IPS-18a (cell line): Measurements from ENCODE around the gene OSTN.
"Not testable (repeated sequence)": the region's sequence is repeated elsewhere in the genome, so short reads cannot be mapped to it uniquely, and the experiment has no call there.

Experiments
- H3K27ac ChIP-seq: one replicate; pipeline ENCODE4 v1.5.1; 2013; ENCODE audit warnings: low read length
- H3K27me3 ChIP-seq: one replicate; pipeline ENCODE4 v1.6.1; 2013; ENCODE audit warnings: mild to moderate bottlenecking, low read length; ENCODE audit not compliant: control insufficient read depth, insufficient read depth
- H3K36me3 ChIP-seq: one replicate; pipeline ENCODE4 v1.6.1; 2013; ENCODE audit warnings: low read depth, low read length; ENCODE audit not compliant: control insufficient read depth
- H3K4me1 ChIP-seq: one replicate; pipeline ENCODE4 v1.6.1; 2013; ENCODE audit warnings: low read depth, low read length; ENCODE audit not compliant: control insufficient read depth
- H3K4me3 ChIP-seq: one replicate; pipeline ENCODE4 v1.5.1; 2013; ENCODE audit warnings: low read length
- H3K9ac ChIP-seq: one replicate; pipeline ENCODE4 v1.6.1; 2013; ENCODE audit warnings: mild to moderate bottlenecking, low read length, moderate library complexity
- H3K9me3 ChIP-seq: one replicate; pipeline ENCODE4 v1.6.1; 2013; ENCODE audit warnings: low read depth, low read length; ENCODE audit not compliant: control insufficient read depth

OSTN gene, protein sequence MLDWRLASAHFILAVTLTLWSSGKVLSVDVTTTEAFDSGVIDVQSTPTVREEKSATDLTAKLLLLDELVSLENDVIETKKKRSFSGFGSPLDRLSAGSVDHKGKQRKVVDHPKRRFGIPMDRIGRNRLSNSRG

DNA sequence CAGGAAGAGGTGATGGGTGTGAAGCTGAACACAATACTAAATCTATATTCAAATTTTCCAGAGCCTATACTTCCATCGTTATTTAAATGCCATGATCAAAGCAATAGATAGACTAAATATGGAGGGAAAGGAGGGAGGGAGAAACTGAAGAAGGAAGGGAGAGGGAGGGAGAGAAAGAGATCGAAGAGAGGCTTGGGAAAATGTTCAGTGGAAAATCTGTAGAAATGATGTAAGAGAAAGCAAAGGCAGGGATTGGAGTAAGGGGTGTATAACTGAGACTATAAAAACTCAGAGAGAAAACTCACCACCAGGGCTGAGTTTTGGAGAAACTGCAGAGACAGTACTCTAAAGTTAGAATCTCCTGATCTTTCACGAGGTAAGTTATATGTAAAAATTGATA is at the start of gene OSTN:
Gene OSTN, plus strand, starts transcription at position 310 of the 400 bp plus-strand sequence. CDS start 13,292 bp downstream, outside the sequence.
- Histone ChIP-seq H3K4me1 (no peaks in the 10 kb centered on the region), H3K4me3 (no peak within 1 kb of the TSS), H3K27ac (no peak within 1 kb of the TSS), H3K27me3 (no peaks in the 10 kb centered on the region), H3K9ac (no peak within 1 kb of the TSS), H3K9me3 (no peaks in the 10 kb centered on the region), H3K36me3 (no peaks in the 10 kb centered on the region)

DNA sequence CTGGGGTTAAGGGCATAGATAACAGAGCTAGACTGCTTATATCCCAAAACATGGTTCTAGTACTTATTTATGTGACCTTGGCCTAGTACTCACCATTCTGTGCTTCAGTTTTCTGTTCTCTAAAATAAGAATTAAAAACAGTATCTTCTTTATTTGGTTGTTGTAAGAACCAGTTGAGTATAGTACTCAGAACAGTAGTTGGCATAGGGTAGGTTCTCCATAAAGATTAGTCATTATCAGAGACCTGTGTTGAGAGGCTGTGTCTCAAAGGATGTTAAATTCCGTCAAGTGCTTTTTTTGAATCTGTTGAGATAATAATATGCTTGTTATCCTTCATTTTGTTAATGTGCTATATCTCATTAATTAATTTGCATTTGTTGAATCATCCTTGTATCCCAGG is 47.4 kb upstream of the OSTN start:
- Histone ChIP-seq H3K36me3 (no peaks in the 10 kb centered on the region), H3K9me3 (peaks cover 6% of the 10 kb centered on the region), H3K27me3 (no peaks in the 10 kb centered on the region), H3K4me1 (no peaks in the 10 kb centered on the region), H3K4me3 (no peak overlapping the region), H3K9ac (no peak overlapping the region), H3K27ac (no peak overlapping the region)

DNA sequence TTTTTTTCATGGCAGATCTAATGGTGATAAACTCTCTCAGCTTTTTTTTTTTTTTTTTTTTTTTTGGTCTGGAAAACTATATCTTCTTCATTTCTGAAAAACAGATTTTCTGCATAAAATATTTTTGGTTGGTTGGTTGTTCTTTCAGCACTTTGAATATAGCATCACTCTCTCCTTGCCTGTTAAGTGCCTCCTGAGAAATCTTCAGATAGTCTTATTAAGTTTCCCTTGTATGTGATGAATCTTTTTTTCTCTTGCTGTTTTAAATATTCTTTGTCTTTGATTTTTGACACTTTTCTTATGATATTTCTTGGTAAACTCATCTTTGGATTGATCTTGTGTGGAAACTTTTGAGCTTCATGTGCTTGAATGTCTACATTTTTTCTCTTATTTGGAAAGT is 44.2 kb upstream of the OSTN start:
- H3K9ac ChIP-seq: no peak overlapping the region
- peaks cover 6% of the 10 kb centered on the region for H3K9me3 ChIP-seq
- no peaks in the 10 kb centered on the region for H3K36me3 ChIP-seq
- no peaks in the 10 kb centered on the region for H3K27me3 ChIP-seq
- no peak overlapping the region for H3K27ac ChIP-seq
- H3K4me1 ChIP-seq: no peaks in the 10 kb centered on the region
- no peak overlapping the region for H3K4me3 ChIP-seq

DNA sequence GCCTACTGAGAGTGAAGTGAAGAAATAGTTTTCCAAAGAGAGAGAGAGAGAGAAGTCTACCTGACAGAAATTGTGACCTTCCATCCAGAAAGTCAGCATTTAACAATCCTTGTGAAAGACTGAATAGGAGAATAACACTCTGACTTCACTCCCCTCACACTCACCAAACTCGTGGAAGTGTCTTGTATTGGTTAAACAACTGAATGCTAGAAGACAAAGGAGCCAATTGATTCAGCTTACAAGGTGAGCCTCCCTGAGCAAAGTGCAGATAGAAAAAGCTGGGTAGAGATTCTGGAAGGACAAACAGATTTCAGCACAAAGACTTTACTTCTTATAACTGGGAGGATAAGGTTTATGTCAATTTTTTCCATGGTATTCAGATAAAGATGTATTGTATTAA is 40.8 kb upstream of the OSTN start:
- no peaks in the 10 kb centered on the region for H3K27me3 ChIP-seq
- no peak overlapping the region for H3K27ac ChIP-seq
- H3K9ac ChIP-seq: no peak overlapping the region
- no peaks in the 10 kb centered on the region for H3K36me3 ChIP-seq
- H3K4me1 ChIP-seq: no peaks in the 10 kb centered on the region
- peaks cover 6% of the 10 kb centered on the region for H3K9me3 ChIP-seq
- H3K4me3 ChIP-seq: no peak overlapping the region

DNA sequence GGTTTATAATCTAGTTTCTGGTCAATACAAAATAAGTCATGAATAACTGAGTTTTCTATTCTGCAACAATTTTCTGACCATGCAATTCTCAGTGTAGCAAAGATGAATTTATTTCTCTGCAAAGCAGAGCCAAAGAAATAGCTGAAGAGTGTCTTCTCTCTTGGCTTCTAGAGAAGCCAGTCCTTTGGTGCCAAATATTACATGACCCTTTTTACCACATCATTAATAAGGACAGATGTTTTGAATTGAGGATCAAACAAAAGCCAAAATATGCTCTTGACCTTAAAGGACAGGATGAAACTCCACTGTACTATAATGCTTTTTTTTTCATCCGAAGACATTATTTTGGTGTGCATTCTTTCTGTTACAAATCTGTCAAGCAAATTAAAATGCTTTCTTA is 40.2 kb upstream of the OSTN start:
- H3K27me3 ChIP-seq: no peaks in the 10 kb centered on the region
- H3K9ac ChIP-seq: no peak overlapping the region
- H3K4me3 ChIP-seq: no peak overlapping the region
- no peak overlapping the region for H3K27ac ChIP-seq
- peaks cover 6% of the 10 kb centered on the region for H3K9me3 ChIP-seq
- no peaks in the 10 kb centered on the region for H3K36me3 ChIP-seq
- no peaks in the 10 kb centered on the region for H3K4me1 ChIP-seq

DNA sequence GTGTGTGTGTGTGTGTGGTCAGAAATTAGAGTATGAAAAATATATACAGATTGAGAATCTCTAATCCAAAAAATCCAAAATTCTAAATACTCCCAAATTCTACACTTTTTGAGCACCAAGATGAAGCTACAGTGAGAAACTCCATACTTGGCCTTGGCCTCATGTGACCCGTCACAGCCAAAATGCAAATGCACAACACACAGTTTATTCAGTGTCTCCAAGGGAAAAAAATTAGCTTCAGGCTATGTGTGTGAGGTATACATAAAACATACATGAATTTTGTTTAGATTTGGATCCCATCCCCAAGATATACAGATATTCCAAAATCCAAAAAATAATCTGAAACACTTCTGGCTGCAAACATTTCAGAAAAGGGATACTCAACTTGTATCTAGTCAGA is 33.2 kb upstream of the OSTN start:
- H3K27me3 ChIP-seq: no peaks in the 10 kb centered on the region
- no peaks in the 10 kb centered on the region for H3K36me3 ChIP-seq
- no peak overlapping the region for H3K4me3 ChIP-seq
- H3K4me1 ChIP-seq: no peaks in the 10 kb centered on the region
- no peak overlapping the region for H3K9ac ChIP-seq
- no peaks in the 10 kb centered on the region for H3K9me3 ChIP-seq
- H3K27ac ChIP-seq: no peak overlapping the region

DNA sequence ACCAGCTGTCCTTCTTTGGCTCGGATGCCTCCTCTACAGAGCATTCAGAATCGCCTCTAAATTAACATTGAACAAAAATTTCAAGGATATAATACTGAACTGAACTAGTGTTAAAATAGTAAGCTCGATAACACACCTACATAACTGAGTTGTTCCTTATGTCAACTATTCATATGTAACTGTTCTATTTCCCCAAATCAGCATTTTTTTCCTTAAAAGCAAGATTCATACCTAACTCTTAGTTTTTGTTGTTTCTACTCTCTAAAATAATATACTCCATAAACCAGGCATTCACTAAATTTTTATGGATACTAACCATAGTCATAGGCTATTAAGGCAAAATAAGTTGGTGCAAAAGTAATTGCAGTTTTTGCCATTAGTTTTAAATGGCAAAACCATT is 32.7 kb upstream of the OSTN start:
- H3K9ac ChIP-seq: no peak overlapping the region
- H3K4me1 ChIP-seq: no peaks in the 10 kb centered on the region
- H3K27me3 ChIP-seq: no peaks in the 10 kb centered on the region
- H3K27ac ChIP-seq: no peak overlapping the region
- H3K4me3 ChIP-seq: no peak overlapping the region
- H3K9me3 ChIP-seq: no peaks in the 10 kb centered on the region
- no peaks in the 10 kb centered on the region for H3K36me3 ChIP-seq

DNA sequence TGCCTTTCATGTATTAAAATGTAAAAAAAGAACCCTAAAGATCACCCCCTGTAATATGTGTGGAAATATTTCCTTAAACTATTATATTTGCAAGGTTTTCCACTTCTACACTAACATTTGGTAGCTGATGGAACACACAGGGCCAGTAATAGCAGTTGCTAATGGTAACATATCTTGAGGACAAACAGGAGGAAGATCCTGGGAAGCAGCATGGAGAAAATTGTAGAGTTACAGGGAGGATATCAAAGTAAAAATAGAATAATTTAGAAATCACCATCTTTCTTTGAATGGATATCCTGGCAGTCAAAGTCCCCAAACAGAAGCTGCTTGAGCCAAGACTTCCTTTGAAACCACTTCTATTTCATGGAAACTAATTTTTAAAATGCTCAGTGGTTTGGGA is 29.5 kb upstream of the OSTN start:
- Histone ChIP-seq H3K27ac (no peak overlapping the region), H3K9me3 (no peaks in the 10 kb centered on the region), H3K27me3 (no peaks in the 10 kb centered on the region), H3K36me3 (no peaks in the 10 kb centered on the region), H3K9ac (no peak overlapping the region), H3K4me3 (no peak overlapping the region), H3K4me1 (no peaks in the 10 kb centered on the region)

DNA sequence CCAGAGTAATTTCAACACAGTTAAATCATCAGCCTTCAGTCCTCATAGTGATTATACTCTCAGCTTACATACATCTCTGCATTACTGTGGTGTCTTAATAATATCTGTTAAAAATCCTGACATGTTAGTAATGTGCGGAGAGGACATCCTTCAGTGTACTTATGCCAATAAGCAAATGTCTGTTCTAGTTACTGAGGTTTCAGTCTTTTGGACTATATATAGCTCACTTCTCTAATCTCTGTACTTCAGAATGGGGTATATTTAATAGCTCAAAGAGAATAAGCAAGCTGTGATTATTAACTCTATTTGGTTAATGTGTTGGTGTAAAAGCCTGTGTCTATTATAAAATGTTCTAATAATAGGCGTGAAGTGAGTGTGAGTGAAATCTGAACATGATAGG is 28.9 kb upstream of the OSTN start:
- H3K36me3 ChIP-seq: no peaks in the 10 kb centered on the region
- H3K4me1 ChIP-seq: no peaks in the 10 kb centered on the region
- no peak overlapping the region for H3K4me3 ChIP-seq
- no peak overlapping the region for H3K9ac ChIP-seq
- H3K9me3 ChIP-seq: no peaks in the 10 kb centered on the region
- H3K27ac ChIP-seq: no peak overlapping the region
- H3K27me3 ChIP-seq: no peaks in the 10 kb centered on the region

DNA sequence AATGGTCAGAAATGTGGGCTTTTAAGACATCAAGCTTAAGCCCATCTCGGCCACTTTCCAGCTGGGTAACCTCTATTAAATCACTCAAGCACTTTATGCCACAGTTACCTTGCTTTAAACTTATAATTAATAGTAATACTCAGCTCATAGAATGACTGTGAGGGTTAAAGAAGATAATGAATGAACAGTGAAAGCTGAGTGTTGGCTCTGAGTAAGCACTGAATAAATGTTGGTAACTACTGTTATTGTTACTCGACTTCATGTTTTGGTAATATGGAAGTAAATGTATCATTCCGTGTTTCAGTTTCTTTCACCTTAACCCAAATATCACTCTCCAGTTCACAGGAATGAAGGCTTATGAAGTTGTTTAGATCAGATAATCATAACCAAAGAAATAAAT is 23.9 kb upstream of the OSTN start:
- Histone ChIP-seq H3K36me3 (no peaks in the 10 kb centered on the region), H3K27ac (no peak overlapping the region), H3K4me3 (no peak overlapping the region), H3K9me3 (no peaks in the 10 kb centered on the region), H3K9ac (no peak overlapping the region), H3K27me3 (no peaks in the 10 kb centered on the region), H3K4me1 (no peaks in the 10 kb centered on the region)

DNA sequence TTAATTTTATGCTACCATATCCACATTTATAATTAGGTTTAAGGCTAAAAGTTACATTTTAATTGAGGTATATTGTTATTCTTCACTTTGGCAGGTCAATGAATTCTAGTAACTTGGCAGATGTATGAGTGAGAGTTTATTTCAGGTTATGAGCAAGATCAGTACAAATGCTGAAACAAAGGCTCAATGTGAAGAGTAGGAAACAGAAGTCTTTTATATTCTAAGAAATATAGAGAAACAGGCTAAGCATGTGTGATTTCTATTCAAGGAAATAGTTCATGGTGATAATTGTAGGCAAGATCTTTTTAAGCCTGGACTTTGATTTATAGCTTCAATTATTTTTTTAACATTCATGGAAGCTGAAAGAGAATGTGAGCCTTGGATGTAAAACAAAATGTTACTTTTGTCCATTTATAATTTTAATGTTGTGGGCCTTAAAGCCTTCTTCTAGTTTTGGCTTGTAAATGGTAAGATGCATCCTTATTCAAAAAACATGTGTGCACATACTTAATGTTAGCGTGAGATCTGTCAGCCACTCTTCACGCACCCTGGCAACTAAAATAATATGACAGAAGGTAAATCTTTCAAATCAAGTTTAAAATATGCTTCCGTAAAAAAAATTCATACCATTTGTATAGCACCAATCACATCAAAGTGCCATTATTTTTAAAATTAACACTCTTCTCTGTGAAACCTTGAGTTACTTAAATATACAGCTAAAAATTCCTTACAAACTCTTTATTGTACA is 22.8 kb upstream of the OSTN start:
- H3K27me3 ChIP-seq: no peaks in the 10 kb centered on the region
- H3K9ac ChIP-seq: no peak overlapping the region
- no peak overlapping the region for H3K27ac ChIP-seq
- H3K4me1 ChIP-seq: no peaks in the 10 kb centered on the region
- H3K4me3 ChIP-seq: no peak overlapping the region
- H3K9me3 ChIP-seq: no peaks in the 10 kb centered on the region
- no peaks in the 10 kb centered on the region for H3K36me3 ChIP-seq

DNA sequence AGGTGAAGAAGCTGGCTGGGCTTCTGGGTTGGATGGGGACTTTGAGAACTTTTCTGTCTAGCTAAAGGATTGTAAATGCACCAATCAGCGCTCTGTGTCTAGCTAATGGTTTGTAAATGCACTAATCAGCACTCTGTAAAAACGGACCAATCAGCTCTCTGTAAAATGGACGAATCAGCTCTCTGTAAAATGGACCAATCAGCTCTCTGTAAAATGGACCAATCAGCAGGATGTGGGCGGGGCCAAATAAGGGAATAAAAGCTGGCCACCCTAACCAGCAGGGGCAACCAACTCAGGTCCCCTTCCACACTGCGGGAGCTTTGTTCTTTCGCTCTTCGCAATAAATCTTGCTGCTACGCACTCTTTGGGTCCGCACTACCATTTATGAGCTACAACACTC is 13.7 kb upstream of the OSTN start:
- not testable (repeated sequence) for H3K4me3 ChIP-seq, H3K27ac ChIP-seq, H3K9ac ChIP-seq, H3K4me1 ChIP-seq, H3K27me3 ChIP-seq, H3K36me3 ChIP-seq, H3K9me3 ChIP-seq
